Parathyroid adenoma (tissue), 2 donors: ENCODE data around the gene PKP1.

Experiments used
- H2AFZ ChIP-seq: fragments of 300-600 bp; sonication (generic); one replicate; pipeline ENCODE4 v1.7.0; 2017; ENCODE audit warnings: antibody characterized with exemption, mild to moderate bottlenecking
- H3K27ac ChIP-seq: fragments of 300-600 bp; sonication (generic); one replicate; pipeline ENCODE4 v1.7.0; 2017
- H3K27me3 ChIP-seq: fragments of 300-600 bp; sonication (generic); one replicate; pipeline ENCODE4 v1.7.0; 2017; ENCODE audit warnings: low read length; ENCODE audit not compliant: control insufficient read depth, insufficient read depth
- H3K36me3 ChIP-seq: fragments of 300-600 bp; sonication (generic); one replicate; pipeline ENCODE4 v1.7.0; 2017; ENCODE audit warnings: low read length; ENCODE audit not compliant: control insufficient read depth, insufficient read depth
- H3K4me1 ChIP-seq: fragments of 300-600 bp; sonication (generic); one replicate; pipeline ENCODE4 v1.7.0; 2017; ENCODE audit warnings: control low read depth
- H3K4me2 ChIP-seq: fragments of 300-600 bp; sonication (generic); one replicate; pipeline ENCODE4 v1.7.0; 2017; ENCODE audit warnings: low read length
- H3K4me3 ChIP-seq: fragments of 300-600 bp; sonication (generic); one replicate; pipeline ENCODE4 v1.7.0; 2017; ENCODE audit warnings: low read depth, low read length
- H3K79me2 ChIP-seq: fragments of 300-600 bp; sonication (generic); one replicate; pipeline ENCODE4 v1.7.0; 2017; ENCODE audit warnings: control low read depth
- H3K9ac ChIP-seq: fragments of 300-600 bp; sonication (generic); one replicate; pipeline ENCODE4 v1.7.0; 2017; ENCODE audit warnings: mild to moderate bottlenecking
- H3K9me3 ChIP-seq: fragments of 300-600 bp; sonication (generic); one replicate; pipeline ENCODE4 v1.7.0; 2017; ENCODE audit warnings: low read length; ENCODE audit not compliant: control insufficient read depth
- TF ChIP-seq, protein P1 (sequence below): fragments of 300-600 bp; sonication (generic); IDR thresholded peaks from one replicate; pipeline ENCODE4 v1.7.0; 2017; ENCODE audit warnings: antibody characterized with exemption, mild to moderate bottlenecking
- donor health status: primary hyperparathyroidism.

Gene PKP1

DNA sequence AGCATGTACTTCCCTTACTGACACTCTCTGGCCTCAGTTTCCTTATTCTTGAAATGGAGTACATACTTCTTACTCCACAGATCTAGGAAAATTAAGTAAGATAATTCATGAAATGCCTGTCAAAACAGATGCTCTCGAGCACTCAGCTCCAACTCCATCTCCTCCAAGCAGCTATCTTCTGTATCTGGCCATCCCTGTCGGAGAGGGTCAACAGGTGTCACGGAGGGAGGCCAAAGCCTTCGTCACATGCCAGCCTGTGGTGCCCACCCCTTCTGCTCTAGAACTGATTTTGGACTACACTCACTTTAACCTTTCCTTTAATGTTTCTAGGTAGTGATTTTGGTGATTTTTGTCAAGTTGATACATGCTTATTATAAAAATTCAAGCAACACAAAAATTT lies 18.8 kb upstream of the PKP1 start:
- Histone ChIP-seq H3K36me3 (no peaks in the 10 kb centered on the region), H3K9ac (no peak overlapping the region), H3K27ac (no peak overlapping the region), H3K4me3 (no peak overlapping the region), H2AFZ (no peak overlapping the region), H3K27me3 (no peaks in the 10 kb centered on the region), H3K4me2 (no peak overlapping the region), H3K4me1 (no peaks in the 10 kb centered on the region), H3K79me2 (no peaks in the 10 kb centered on the region), H3K9me3 (no peaks in the 10 kb centered on the region)
- TF ChIP-seq, protein P1, sequence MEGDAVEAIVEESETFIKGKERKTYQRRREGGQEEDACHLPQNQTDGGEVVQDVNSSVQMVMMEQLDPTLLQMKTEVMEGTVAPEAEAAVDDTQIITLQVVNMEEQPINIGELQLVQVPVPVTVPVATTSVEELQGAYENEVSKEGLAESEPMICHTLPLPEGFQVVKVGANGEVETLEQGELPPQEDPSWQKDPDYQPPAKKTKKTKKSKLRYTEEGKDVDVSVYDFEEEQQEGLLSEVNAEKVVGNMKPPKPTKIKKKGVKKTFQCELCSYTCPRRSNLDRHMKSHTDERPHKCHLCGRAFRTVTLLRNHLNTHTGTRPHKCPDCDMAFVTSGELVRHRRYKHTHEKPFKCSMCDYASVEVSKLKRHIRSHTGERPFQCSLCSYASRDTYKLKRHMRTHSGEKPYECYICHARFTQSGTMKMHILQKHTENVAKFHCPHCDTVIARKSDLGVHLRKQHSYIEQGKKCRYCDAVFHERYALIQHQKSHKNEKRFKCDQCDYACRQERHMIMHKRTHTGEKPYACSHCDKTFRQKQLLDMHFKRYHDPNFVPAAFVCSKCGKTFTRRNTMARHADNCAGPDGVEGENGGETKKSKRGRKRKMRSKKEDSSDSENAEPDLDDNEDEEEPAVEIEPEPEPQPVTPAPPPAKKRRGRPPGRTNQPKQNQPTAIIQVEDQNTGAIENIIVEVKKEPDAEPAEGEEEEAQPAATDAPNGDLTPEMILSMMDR, result no peak

DNA sequence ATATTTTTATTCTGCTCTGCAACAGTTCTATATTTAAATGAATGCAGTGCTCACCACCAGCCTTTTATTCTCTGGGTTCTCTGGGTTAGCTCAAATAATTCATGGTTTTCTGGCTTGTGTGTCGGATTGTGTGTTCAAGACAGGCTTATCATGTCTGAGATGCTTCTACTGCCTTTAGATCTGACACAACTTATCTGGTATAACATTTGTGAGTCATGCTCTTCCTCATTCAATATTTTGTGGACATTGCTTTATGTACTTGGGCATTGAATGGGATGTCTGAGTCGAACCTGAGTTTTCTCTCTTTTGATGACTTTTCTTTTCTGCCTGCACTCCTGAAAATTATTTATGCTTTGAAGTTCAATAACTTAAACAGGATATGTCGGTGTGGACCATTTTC lies 17.6 kb upstream of the PKP1 start:
- no peak overlapping the region for H3K27ac ChIP-seq

DNA sequence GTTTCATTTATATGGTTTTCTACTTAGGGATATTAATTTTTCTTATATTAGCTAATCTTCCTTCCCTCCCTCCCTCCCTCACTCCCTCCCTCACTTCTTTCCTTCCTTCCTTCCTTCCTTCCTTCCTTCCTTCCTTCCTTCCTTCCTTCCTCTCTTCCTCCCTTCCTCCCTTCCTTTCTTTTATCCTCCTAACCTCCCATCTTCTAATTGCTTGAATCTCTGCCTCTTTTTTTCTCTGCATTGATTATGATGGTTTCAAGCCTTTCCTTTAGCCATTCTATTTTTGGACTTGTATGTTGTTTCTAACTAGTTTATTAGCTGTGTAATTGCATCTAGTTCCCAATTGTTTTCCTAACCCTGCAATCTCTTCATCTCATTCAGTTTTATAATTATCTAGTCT lies 17.0 kb upstream of the PKP1 start:
- H3K27me3 ChIP-seq, result no peaks in the 10 kb centered on the region
- H3K9ac ChIP-seq, result no peak overlapping the region
- TF ChIP-seq, protein P1, result no peak

More for the DNA sequence above, 17.6 kb upstream of the PKP1 start:
- H2AFZ ChIP-seq, result no peak overlapping the region
- no peak overlapping the region for H3K9ac ChIP-seq
- no peaks in the 10 kb centered on the region for H3K36me3 ChIP-seq
- H3K4me2 ChIP-seq, result no peak overlapping the region
- TF ChIP-seq, protein P1, result no peak
- no peak overlapping the region for H3K4me3 ChIP-seq
- H3K79me2 ChIP-seq, result no peaks in the 10 kb centered on the region
- H3K4me1 ChIP-seq, result no peaks in the 10 kb centered on the region
- no peaks in the 10 kb centered on the region for H3K27me3 ChIP-seq
- H3K9me3 ChIP-seq, result no peaks in the 10 kb centered on the region

DNA sequence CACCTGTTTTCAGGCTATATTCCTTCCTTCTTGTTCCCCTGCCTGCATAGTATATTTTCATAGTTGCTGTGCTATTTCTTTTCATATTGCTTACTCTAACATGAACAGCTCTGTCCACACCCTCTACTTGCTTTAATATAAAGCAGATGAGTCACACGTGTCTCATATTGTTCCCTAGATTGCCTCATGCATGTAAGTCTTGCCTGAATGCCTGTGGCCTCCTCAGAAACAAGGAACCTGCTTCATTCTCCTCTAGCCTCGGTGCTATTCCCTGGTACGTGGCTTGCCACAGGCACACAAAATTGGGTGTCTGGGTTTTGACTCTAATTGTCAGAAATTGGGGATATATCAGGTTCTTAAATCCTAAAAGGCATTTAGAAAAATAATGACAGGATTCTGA lies 16.5 kb upstream of the PKP1 start:
- no peaks in the 10 kb centered on the region for H3K79me2 ChIP-seq
- H3K4me3 ChIP-seq, result no peak overlapping the region
- H2AFZ ChIP-seq, result no peak overlapping the region
- H3K27me3 ChIP-seq, result no peaks in the 10 kb centered on the region
- TF ChIP-seq, protein P1, result no peak
- no peak overlapping the region for H3K27ac ChIP-seq
- H3K9me3 ChIP-seq, result no peaks in the 10 kb centered on the region
- H3K4me1 ChIP-seq, result no peaks in the 10 kb centered on the region
- no peaks in the 10 kb centered on the region for H3K36me3 ChIP-seq
- H3K9ac ChIP-seq, result no peak overlapping the region
- no peak overlapping the region for H3K4me2 ChIP-seq

More for the DNA sequence above, 17.0 kb upstream of the PKP1 start:
- Histone ChIP-seq H3K27ac (no peak overlapping the region), H3K79me2 (no peaks in the 10 kb centered on the region), H3K4me2 (no peak overlapping the region), H3K4me1 (no peaks in the 10 kb centered on the region), H3K4me3 (no peak overlapping the region), H3K36me3 (no peaks in the 10 kb centered on the region), H3K9me3 (no peaks in the 10 kb centered on the region), H2AFZ (no peak overlapping the region)

DNA sequence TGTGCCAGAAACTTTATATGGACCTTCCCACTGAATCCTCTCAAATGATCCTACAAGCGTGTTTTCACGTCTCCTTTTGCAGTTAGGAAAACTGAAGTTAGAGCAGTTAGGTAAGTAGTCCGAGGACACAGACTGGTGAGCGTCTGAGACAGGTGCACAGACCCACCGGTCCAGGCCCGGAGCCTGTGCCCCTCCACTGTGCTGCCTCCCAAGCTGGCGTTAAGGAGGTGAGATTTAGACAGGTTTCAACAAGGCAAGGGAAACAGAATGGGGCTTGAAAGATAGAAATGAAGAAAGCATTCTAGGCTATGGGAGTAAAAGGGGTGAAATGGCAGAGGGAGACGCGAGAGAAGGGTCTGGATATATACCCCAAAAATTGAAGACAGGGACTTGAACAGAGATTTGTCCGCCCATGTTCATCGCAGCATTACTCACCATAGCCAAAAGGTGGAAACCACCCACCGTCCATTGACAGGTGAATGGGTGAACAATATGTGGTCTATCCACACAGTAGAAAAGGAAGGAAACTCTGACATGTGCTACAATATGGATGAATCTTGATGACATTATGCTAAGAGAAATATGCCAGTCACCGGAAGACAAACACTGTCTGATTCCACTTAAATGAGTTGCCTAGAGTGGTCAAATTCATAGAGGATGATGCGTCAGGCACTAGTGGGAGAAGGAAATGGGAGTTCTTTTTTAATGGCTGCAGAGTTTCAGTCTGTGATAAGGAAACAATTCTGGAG lies 15.7 kb upstream of the PKP1 start:
- TF ChIP-seq, protein P1, result no peak
- Histone ChIP-seq H3K4me1 (no peaks in the 10 kb centered on the region), H3K79me2 (no peaks in the 10 kb centered on the region), H3K9ac (no peak overlapping the region), H3K27ac (no peak overlapping the region), H2AFZ (no peak overlapping the region), H3K9me3 (no peaks in the 10 kb centered on the region), H3K27me3 (no peaks in the 10 kb centered on the region), H3K36me3 (no peaks in the 10 kb centered on the region), H3K4me3 (no peak overlapping the region), H3K4me2 (no peak overlapping the region)
